NB4 (cell line): ENCODE data around the gene EXOC3.

Source experiments
- DNase-seq: peaks from one replicate; pipeline ENCODE4 v3.0.0; 2010; ENCODE audit warnings: low read depth
- H3K4me3 ChIP-seq: one replicate; pipeline ENCODE4 v1.5.1; 2011; ENCODE audit warnings: mild to moderate bottlenecking, low read depth, low read length, moderate library complexity
- CTCF ChIP-seq: IDR thresholded peaks from one replicate; pipeline ENCODE4 v1.5.1; 2012; ENCODE audit warnings: low read depth, low read length
- MAX ChIP-seq: IDR thresholded peaks from 2 replicates; pipeline ENCODE4 v1.6.1; 2011; ENCODE audit warnings: low read depth, low read length
- MYC ChIP-seq: IDR thresholded peaks from 2 replicates; pipeline ENCODE4 v1.6.1; 2011; ENCODE audit warnings: low read depth, low read length
- POLR2A ChIP-seq: IDR thresholded peaks from 2 replicates; pipeline ENCODE4 v1.6.1; 2011; ENCODE audit warnings: mild to moderate bottlenecking; ENCODE audit not compliant: insufficient read length; ENCODE audit errors: extremely low read depth

Gene EXOC3

GRCh38 chr5:457195-457961, 14.4 kb downstream of the EXOC3 start:
- TF ChIP-seq MYC, result no peak
- TF ChIP-seq POLR2A, result no peak
- TF ChIP-seq MAX, result no peak
- no peak for TF ChIP-seq CTCF
- H3K4me3 ChIP-seq, result no peak overlapping the region
- no peak for DNase-seq

GRCh38 chr5:458547-459353, 15.8 kb downstream of the EXOC3 start:
- no peak overlapping the region for H3K4me3 ChIP-seq
- TF ChIP-seq CTCF, result no peak
- no peak for TF ChIP-seq MAX
- TF ChIP-seq POLR2A, result no peak
- TF ChIP-seq MYC, result no peak

GRCh38 chr5:459562-460272, 16.7 kb downstream of the EXOC3 start:
- DNase-seq, result no peak
- TF ChIP-seq MAX (no peak), CTCF (no peak), MYC (no peak), POLR2A (no peak)
- no peak overlapping the region for H3K4me3 ChIP-seq

More at GRCh38 chr5:458547-459353, 15.8 kb downstream of the EXOC3 start:
- DNase-seq, result no peak

GRCh38 chr5:460273-460625, 17.3 kb downstream of the EXOC3 start:
- DNase-seq, result no peak
- TF ChIP-seq MYC (no peak), MAX (no peak), POLR2A (no peak), CTCF (no peak)
- H3K4me3 ChIP-seq, result no peak overlapping the region

GRCh38 chr5:462051-462481, 19.1 kb downstream of the EXOC3 start:
- H3K4me3 ChIP-seq, result no peak overlapping the region
- TF ChIP-seq POLR2A, result no peak
- no peak for TF ChIP-seq MAX
- TF ChIP-seq CTCF, result no peak
- TF ChIP-seq MYC, result no peak
- no peak for DNase-seq
